Lower leg skin (tissue), 3 donors: Measurements from ENCODE around the gene SNU13.

Source experiments
- CTCF ChIP-seq, 3 donors: fragments of 450-650 bp; IDR thresholded peaks; one replicate each; pipeline ENCODE4 v1.5.1; 2016; ENCODE audit warnings: antibody characterized with exemption in 3 of 3, mild to moderate bottlenecking in 3 of 3, moderate library complexity in 2 of 3
- POLR2A ChIP-seq, 2 donors: fragments of 450-650 bp; IDR thresholded peaks; one replicate each; pipeline ENCODE4 v1.6.1; 2016 to 2017; ENCODE audit warnings: antibody characterized with exemption in 2 of 2, mild to moderate bottlenecking in 1 of 2, moderate library complexity in 1 of 2

- TF ChIP-seq POLR2A (IDR thresholded peaks at IDR 0.05) (no peak), CTCF (IDR thresholded peaks at IDR 0.05) (no peak)
Observed at GRCh38 chr22:41722496-41722895, 33.8 kb upstream of the SNU13 start.
